HG03064 (cell line): ENCODE data around the gene MFGE8.

Experiments used
- ATAC-seq: cut with Tn5 transposase; IDR thresholded peaks from one replicate; pipeline ENCODE4 v1.9.1; 2021; ENCODE audit warnings: low read depth; ENCODE audit not compliant: unreplicated experiment

Gene MFGE8

DNA sequence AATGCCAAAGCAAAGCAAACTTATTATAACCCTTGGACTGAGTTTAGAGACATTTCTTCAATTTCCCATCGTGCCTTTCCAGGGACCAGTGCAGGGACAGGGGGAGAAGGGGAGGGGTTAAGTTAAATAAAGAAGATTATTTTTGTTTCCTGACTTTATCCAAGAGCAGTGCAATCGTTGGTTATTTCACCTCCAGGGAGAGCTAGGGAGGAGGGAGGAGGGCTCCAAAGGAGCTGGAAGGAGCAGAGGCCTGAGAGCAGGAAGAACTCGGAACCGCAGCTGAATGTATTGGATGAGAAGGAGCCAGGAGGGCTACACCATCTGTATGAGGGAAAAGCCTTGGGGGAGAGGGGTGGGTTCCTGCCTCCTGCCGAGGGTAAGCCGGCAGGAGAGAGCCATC, 38.5 kb downstream of the MFGE8 start:
- ATAC-seq = no peak

DNA sequence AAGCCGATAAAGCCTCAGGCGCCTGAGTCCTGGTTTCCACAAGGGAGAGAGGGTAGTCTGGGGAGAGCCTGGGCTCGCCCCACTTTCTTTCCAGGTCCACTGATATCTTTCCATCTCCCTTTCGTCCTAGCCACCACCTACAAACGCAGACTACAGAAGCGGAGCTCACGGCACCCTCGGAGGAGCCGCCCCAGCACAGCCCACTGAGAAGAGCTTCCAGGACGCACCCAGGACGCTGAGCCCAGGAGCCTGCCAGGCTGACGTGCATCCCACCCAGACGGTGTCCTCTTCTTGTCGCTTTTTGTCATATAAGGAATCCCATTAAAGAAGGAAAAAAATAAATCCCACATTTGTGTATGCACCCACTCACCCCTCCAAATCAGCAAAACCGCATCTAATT, 38.9 kb downstream of the MFGE8 start:
- no peak for ATAC-seq

DNA sequence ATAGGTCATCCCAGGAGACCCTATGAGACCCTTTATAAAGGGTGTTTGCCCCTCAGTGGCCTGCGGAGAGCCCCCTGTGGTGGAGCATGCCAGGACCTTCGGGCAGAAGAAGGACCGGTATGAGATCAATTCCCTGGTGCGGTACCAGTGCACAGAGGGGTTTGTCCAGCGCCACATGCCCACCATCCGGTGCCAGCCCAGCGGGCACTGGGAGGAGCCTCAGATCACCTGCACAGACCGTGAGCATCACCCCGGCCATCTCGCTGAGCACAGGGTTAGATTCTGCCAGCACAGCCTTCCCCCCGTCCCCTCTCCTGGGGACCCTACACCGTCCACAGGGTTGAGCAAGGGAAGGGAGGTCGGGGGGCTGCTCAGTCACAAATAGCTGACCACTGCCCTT, 39.4 kb downstream of the MFGE8 start:
- ATAC-seq = no peak

DNA sequence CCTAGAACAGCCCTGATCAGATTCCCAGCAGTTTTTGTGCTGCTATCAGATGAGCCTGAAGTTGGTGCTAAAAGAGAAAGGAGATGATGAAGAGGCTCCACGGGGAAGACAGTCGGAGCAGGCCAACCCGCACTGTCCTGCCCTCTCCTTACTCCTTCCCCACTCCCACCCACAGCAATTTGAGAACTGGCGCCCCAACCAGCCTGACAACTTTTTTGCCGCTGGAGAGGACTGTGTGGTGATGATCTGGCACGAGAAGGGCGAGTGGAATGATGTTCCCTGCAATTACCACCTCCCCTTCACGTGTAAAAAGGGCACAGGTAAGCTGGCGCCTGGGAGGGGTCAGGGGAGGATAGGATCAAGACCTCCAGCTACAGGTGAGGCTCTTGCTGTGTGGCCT, 40.5 kb downstream of the MFGE8 start:
- no peak for ATAC-seq

DNA sequence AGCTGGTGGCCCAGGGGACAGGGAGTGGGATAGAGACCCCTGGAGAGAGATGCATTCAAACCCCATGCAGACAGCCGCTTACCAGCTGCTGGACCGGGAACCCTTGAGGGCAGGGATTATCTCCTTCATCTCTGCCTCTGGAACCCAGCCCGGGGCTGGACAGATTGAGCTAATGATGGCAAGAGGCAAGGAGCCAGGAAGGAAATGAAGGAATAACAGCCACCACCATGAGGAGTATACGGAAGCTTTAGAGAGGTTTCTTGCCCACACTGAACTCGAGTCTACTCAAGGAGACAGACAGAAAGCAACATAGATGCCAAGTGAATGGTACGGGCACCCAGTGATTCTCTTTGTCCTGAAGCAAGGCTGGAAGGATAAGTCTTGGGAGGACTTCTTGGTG, 41.1 kb downstream of the MFGE8 start:
- ATAC-seq = no peak

DNA sequence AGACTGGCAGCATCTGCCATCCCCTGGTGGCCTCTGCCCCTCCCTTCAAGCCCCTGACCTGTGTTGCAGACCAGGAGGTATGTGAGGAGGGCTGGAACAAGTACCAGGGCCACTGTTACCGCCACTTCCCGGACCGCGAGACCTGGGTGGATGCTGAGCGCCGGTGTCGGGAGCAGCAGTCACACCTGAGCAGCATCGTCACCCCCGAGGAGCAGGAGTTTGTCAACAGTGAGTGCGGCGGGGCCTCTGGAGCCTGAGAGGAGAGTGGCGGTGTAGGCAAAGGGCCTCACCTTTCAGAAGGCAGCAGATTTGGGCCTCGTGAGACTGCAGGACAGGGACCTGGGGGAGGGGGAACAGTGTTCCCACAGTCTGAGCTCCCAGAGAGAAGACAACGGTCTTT, 41.9 kb downstream of the MFGE8 start:
- no peak for ATAC-seq

DNA sequence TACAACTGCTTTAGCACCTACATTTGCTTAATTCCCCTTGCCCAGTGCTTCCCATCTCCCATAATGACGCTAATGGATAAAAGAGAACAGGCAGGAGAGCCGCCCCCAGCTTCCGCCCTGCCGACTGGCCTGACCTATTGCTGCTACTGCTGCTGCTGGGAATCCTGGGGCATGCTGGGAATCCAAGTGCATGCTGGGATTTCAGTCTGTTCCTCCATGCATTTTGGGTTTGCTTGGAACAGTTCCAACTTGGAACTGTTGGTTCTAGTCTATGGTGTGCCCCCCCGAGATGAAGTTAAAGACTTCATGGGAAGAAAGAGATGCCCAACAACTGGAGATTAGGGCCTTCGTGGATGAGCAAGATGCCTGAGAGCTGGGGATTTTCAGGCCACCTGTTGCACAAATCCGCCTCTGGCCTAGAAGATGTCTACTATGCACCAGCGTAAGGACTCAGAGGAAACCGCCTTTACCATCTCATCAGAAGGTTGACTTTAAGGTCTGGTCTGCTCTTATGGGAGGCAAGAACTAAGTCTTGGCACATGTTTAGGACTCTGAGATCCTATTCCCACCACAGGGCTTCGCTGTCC, 46.8 kb downstream of the MFGE8 start:
- no peak for ATAC-seq

DNA sequence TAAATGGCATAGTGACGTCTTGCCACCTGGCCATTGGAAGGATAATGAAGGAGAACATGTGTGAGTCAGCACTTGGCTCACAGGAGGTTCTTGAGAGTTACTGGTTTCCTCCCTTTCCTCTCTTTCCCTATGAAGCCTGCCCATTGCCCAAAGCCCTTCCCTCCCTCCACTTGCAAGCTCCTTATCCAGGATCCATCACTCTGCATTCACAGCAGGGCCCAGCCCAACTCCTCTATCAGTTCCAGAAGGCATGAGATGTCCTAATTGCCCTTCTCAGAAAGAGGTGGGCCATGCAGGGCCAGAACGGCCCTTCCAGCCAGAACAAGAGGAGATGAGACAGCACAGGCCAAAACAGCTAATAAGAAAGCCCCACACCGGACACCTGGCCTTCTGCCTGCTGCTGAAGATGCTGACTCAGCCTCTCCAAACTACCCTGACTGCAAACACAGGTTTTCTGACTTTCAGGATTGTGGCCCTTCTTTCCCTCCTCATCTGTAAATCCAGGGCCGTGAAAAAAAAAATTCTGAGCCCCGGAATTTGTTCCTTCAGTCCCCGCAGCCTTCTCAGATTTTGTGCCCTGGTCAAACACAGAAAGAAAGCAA, 47.6 kb downstream of the MFGE8 start:
- no peak for ATAC-seq

DNA sequence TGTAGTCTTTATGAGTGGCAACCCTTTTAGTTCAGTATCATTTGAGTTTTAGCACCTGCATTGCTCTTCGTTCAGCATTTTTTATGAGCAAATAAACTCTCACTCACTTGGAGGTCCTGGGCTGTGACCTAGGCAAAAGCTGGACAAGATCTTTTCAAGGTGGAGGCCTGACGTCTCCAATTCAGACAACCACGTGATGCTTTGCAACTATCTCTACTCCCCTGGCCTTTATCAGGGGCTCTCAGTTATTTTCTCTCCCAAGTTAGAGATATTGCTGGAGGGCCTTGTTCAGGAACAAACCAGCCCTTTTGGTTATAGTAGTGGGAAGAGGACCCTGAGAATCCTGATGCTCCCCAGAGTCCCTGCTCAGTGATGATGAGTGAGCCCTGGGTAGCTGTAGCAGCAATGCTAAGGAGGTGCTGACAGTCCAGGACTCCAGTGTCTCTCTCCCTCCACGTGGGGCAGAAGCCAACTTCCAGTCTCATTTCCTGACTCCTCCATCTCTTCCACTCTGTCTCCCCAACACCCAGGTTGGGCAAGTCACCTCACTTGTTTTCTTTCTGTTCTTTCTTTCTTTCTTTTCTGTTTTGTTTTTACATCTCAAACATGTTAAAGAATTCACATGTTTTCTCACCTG, 48.2 kb downstream of the MFGE8 start:
- ATAC-seq = no peak

DNA sequence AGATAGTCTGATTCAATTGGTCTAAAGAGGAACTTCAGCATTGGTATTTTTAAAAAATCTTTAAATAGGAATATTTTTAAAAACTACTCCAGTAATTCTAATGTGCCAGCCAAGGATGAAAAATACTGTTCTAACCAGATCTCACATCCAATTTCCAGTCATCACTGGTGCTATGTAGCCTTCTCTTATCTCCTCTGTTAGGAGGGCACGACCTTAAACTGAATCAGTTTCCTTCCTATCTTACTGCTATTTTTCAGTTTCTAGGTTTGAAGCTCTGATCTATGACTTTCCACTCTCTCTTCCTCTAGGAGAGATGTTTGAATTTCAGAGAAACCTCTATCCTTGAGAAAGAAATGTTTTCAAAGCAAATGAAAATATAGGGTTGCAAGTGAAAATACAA, 49.8 kb downstream of the MFGE8 start:
- no peak for ATAC-seq

DNA sequence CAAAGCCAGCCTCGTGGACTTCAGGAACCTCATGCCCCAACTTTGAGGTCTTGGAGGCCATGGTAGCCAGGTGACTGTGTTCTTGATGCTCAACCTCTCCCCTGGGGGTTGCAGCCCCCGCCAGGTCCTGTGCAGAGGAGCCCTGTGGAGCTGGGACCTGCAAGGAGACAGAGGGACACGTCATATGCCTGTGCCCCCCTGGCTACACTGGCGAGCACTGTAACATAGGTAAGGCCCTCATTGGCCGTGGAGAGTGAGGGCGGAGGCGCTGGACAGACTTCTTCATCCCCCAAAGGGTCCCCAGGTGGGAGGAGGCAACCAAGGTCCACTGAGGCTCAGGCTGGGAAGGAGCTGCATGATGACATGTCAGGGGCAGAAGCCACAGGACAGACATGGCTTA, 53.0 kb downstream of the MFGE8 start:
- no peak for ATAC-seq

DNA sequence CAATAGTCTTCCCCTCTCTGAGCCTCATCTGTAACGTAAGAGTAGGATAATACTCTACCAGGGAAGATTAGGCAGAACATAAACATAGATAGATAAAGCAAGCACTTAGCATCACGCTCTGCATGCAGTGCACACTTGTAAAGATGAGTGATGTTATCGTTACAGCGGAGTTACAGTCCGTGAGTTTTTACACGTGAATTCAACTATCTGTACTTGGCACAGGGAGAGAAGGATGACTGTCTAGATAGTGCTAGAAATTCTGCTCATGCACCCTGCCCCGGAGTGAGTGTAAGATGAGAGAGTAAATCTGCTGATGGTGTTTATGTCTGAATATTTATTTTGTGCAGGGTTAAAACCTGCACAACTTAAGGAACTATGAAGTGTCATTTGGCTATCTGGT, 53.6 kb downstream of the MFGE8 start:
- ATAC-seq = no peak

DNA sequence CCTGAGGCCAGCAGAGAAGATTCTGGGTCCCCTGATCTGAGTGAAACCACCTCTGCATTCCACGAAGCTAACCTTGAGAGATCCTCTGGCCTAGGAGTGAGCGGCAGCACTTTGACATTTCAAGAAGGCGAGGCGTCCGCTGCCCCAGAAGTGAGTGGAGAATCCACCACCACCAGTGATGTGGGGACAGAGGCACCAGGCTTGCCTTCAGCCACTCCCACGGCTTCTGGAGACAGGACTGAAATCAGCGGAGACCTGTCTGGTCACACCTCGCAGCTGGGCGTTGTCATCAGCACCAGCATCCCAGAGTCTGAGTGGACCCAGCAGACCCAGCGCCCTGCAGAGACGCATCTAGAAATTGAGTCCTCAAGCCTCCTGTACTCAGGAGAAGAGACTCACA, 54.2 kb downstream of the MFGE8 start:
- no peak for ATAC-seq

DNA sequence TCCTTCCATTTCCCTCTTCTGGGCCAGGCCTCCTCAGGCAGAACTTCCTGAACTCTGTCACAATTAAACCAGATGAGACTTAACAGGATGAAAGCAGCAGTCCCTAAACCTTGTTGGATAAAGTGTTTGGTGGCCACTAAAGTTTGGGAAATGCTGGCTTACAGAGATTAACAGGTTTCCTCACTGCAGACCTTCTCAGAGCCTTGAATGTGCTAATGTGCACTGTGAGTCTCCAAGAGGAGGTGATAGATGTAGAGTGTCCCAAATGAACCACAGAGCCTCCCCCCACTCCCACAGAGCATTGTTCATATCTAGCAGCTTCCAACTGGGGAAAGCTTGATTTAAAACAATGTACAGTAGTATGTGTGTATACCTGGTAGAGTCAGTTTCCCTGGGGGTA, 60.7 kb downstream of the MFGE8 start:
- no peak for ATAC-seq

DNA sequence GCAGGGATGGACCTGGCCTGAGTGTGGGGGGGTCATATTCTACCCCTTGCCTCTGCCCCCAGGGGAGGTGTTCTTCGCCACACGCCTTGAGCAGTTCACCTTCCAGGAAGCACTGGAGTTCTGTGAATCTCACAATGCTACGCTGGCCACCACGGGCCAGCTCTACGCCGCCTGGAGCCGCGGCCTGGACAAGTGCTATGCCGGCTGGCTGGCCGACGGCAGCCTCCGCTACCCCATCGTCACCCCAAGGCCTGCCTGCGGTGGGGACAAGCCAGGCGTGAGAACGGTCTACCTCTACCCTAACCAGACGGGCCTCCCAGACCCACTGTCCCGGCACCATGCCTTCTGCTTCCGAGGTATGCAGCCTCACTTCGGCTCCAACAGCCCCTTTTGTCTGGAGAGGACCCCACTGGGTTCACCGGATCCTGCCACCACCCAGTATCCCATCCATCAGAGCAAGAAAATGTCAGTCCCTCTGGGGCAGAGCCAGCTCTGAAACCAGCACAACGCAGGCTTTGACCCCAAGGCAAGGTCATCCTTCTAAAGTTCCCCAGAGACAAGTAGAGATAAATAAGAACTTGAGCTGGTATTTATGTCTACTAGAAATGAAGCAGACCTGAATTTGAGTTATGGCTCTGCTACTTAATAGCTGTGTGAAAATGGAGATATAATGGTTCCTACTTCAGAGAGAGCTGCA, 63.7 kb downstream of the MFGE8 start:
- no peak for ATAC-seq
